GM12874 (cell line): ENCODE data around the gene CD68.

ENCODE experiments used
- TF ChIP-seq, protein P1 (sequence below): IDR thresholded peaks from 2 replicates; pipeline ENCODE4 v1.5.1; 2011; ENCODE audit warnings: low read depth, mild to moderate bottlenecking, control low read depth, low read length, moderate library complexity; ENCODE audit not compliant: insufficient read depth

The CD68 gene

DNA sequence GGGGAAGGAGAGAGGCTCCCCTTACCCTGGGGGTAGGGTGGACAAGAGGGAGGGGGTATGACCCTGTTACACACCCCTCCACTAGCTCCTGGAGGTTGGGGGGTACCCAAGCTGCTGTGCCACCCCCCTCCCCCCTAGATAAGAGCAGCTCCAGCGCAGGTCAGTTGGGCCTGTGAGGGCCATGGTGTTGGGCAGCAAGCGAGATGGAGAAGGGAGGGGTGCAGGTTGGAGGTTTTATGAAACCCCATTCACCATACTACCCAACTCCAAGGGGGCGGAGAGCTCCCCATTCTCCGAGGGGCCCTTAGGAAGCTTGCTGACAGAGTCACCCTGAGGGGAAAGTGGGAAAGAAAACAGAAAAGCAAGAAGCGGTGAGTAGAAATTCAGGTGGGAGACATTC is 12.2 kb downstream of the CD68 start:
- TF ChIP-seq, protein P1, sequence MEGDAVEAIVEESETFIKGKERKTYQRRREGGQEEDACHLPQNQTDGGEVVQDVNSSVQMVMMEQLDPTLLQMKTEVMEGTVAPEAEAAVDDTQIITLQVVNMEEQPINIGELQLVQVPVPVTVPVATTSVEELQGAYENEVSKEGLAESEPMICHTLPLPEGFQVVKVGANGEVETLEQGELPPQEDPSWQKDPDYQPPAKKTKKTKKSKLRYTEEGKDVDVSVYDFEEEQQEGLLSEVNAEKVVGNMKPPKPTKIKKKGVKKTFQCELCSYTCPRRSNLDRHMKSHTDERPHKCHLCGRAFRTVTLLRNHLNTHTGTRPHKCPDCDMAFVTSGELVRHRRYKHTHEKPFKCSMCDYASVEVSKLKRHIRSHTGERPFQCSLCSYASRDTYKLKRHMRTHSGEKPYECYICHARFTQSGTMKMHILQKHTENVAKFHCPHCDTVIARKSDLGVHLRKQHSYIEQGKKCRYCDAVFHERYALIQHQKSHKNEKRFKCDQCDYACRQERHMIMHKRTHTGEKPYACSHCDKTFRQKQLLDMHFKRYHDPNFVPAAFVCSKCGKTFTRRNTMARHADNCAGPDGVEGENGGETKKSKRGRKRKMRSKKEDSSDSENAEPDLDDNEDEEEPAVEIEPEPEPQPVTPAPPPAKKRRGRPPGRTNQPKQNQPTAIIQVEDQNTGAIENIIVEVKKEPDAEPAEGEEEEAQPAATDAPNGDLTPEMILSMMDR, result no peak

DNA sequence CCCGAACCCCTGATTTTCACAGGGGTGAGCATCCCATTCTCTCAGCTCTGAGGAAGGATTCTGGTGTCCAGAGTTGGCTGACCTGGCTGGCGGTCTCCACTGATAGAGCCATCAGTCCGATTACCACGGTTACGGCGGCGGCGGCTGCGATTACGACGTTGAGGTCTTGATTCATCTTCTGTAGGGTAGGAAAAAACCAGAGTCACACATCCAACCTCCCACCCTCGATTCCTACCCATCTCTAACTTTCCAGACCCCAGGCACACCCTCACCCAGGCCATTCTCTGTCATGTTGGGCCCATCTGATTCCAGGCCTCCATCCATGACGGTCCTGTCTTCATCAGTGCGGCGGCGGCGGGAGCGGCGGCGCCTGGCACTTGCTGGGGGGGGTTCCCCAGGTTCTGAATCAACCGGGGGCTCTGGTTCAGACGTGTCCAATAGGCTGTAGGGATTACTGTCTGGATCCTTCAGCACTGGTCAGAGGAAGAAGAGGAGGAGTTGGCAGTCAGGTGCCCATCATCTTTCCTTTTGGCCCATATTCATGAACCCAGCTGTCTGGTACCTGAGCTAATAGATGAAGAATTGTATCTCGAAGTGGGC is 13.1 kb downstream of the CD68 start:
- TF ChIP-seq, protein P1, result no peak

DNA sequence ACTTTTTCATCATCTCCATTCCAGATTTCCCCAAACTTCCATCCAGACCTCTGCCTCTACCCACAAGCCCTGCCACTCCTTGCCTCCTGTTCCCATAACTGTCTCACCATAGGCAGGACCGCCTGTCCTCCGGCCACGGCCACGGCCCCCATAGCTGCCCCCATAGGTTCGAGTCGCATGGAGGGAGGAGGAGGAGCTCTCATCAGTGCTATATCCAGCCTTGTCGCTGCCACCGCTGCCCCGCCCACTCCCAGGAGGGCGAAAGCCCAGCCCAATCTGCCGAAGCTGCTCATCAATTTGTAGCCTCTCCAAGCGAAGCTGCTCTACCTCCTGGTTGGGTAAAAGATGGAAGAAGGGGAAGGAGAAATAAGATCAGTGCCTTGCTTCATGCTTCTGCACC is 13.9 kb downstream of the CD68 start:
- TF ChIP-seq, protein P1, result no peak

DNA sequence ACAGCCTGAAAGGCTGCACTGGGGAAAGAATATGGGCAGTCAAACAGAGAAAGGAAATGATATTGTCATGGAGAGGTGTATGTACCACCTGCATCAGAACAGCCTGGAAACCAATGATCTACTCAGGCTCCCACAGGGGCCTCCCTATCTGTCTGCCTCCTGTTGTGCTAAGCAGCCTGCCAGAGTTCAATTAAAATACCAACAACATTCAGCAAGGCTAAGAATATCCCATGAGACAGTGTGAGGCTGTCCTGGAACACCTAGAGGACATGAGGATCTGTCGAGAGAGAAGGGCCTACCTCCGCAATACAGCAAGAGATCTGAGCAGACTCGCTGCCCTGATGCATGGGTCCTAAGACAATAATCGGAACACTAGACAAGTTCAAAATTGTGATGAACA is 26.8 kb downstream of the CD68 start:
- TF ChIP-seq, protein P1, result no peak

DNA sequence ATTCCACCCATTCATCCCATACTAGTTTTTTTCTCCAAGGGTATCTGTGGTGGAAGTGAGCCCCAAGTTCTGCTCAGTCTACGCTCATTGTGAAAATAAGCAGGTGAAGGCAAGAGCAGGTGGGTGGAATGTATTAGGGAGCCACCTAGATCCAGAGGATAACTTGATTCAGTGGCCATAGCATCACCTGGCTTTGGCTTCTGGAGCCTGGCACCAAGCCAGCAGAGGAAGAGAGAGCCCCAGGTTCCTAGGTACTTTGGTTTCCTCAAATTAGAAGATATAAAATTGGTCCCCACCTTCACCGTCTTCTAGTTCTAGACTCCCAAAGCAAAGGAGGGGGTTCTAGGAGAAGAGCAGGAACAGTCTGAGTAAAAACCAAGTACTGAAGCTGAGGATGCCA is 31.2 kb downstream of the CD68 start:
- TF ChIP-seq, protein P1, result no peak

DNA sequence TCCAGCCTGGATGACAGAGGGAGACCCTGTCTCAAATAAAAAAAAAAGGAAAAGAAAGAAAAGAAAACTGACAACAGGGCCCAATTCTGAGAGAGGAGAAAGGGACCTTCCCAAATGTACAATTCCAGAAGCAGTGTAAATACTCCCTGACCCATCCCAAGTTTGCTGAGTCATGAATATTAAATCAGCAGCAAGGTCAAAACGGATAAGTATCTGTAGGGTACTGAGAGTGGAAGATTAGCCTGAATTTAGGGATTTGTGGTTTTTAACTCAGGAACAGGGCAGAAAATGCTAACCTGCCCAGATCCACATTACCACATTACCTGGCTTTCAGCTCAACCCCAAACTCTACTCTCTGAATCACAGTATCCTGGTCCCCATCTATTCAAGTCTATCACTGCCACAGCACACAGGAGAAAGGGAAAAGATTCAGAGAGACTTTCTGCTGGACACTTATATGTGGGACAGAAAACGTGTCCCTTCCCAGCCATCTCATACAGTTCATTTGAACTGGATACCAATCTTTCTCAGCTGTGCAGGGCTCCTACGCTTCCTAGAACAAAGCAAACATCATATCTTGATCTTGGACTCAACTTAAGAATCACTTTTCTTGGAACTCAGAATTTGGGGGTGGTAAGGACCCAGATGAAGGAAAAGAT is 32.3 kb downstream of the CD68 start:
- TF ChIP-seq, protein P1, result no peak

DNA sequence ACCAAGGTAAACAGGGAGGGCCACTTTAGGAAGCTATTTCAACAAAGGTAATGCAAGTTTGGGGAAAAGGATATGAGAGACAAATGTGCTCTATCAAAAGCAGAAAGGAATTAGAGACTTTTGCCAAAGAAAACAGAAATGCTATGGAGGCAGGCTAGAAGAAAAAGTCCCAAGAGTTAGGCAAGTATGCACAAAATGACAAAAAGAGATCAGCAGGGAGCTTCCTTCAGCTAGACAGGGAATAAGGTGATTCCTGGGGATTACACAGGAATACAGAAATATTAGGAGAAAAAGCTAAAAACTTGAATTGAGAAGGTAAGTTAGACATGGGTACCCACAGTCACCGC is 32.8 kb downstream of the CD68 start:
- TF ChIP-seq, protein P1, result no peak
